Measurements from ENCODE around the gene UVRAG.
"Not testable (repeated sequence)": the region's sequence is repeated elsewhere in the genome, so short reads cannot be mapped to it uniquely, and the experiment has no call there.

- TF ChIP-seq CTCF, POLR2A (IDR thresholded peaks at IDR 0.05): not testable (repeated sequence)
Measured at GRCh38 chr11:76081084-76081483, 266.1 kb downstream of the UVRAG start.
